ENCODE data around the gene EML6. TPM values are rescaled to one million over a fixed set of nuclear protein-coding genes. Genes with fewer than 3 reads are reported as not detected.

Gene EML6
- total and polyA plus RNA-seq, 2 donors (not counting 1 experiment from before 2014, with no cell fraction given) = 0.34 to 1.3 TPM

- H3K4me1 ChIP-seq (ENCODE audit: control insufficient read depth, extremely low read depth, insufficient read depth, low read length) = no peaks in the 10 kb centered on the region
- H3K9ac ChIP-seq (ENCODE audit: insufficient read depth, low read length) = no peak overlapping the region
- no peak for TF ChIP-seq EZH2 (IDR thresholded peaks at IDR 0.05; ENCODE audit: low read length, missing control alignments)
- peak in 1 of 2 donors; percentile 51 for DNase-seq (ENCODE audit: low read depth in 2 of 2)
- no peaks in the 10 kb centered on the region for H3K36me3 ChIP-seq (ENCODE audit: control insufficient read depth, insufficient read depth, low read length)
- no peak overlapping the region for H3K27ac ChIP-seq (ENCODE audit: insufficient read depth, low read length)
- H3K9me3 ChIP-seq (ENCODE audit: control insufficient read depth, insufficient read depth, low read depth, low read length) = no peaks in the 10 kb centered on the region
- no peaks in the 10 kb centered on the region for H4K20me1 ChIP-seq (ENCODE audit: control insufficient read depth, extremely low read depth, insufficient read depth, low read length)
- no peak overlapping the region for H3K4me3 ChIP-seq (replicated peaks in 1 of 4; ENCODE audit: control extremely low read depth in 1 of 4, insufficient read depth in 1 of 4, low read depth in 3 of 4, low read length in 4 of 4)
- no peaks in the 10 kb centered on the region for H3K79me2 ChIP-seq (ENCODE audit: control insufficient read depth, insufficient read depth, low read length)
- no peaks in the 10 kb centered on the region for H3K27me3 ChIP-seq (ENCODE audit: control insufficient read depth, insufficient read depth, low read length)
- H2AFZ ChIP-seq (ENCODE audit: low read length) = no peak overlapping the region
- no peak overlapping the region for H3K4me2 ChIP-seq (ENCODE audit: extremely low read depth, insufficient read depth, low read length)
Observed at GRCh38 chr2:54803783-54804751, 80.6 kb downstream of the EML6 start.

DNA sequence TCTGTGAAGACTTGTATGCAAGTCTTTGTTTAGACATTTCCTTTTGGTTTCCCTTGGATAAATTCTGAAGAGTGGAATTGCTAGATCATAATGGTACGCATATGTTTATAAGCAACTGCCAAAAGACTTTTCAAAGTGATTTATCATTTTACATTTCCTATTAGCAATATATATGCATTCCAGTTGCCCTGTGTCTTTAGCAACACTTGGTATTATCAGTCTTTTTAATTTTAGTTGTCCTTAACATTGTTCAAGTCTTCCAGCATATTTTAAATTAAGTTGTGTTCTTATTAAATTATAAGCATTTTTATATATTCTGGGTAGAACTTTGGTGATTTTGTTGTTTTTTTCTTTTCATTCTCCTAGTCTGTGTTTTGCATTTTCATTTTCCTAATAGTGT lies 81.8 kb downstream of the EML6 start:
- TF ChIP-seq CTCF (conservative IDR thresholded peaks at IDR 0.05 in 1 of 2, IDR thresholded peaks at IDR 0.05 in 1 of 2; ENCODE audit: low read depth in 1 of 2, low read length in 2 of 2) = no peak
- no peak for TF ChIP-seq EZH2 (IDR thresholded peaks at IDR 0.05; ENCODE audit: low read length, missing control alignments)
- Histone ChIP-seq H3K27ac (ENCODE audit: insufficient read depth, low read length) (no peak overlapping the region), H3K9ac (ENCODE audit: insufficient read depth, low read length) (no peak overlapping the region), H3K4me1 (ENCODE audit: control insufficient read depth, extremely low read depth, insufficient read depth, low read length) (no peaks in the 10 kb centered on the region), H4K20me1 (ENCODE audit: control insufficient read depth, extremely low read depth, insufficient read depth, low read length) (no peaks in the 10 kb centered on the region), H3K36me3 (ENCODE audit: control insufficient read depth, insufficient read depth, low read length) (no peaks in the 10 kb centered on the region), H3K9me3 (ENCODE audit: control insufficient read depth, insufficient read depth, low read depth, low read length) (no peaks in the 10 kb centered on the region), H3K4me3 (replicated peaks in 1 of 4; ENCODE audit: control extremely low read depth in 1 of 4, insufficient read depth in 1 of 4, low read depth in 3 of 4, low read length in 4 of 4) (no peak overlapping the region), H2AFZ (ENCODE audit: low read length) (no peak overlapping the region), H3K4me2 (ENCODE audit: extremely low read depth, insufficient read depth, low read length) (no peak overlapping the region), H3K27me3 (ENCODE audit: control insufficient read depth, insufficient read depth, low read length) (no peaks in the 10 kb centered on the region), H3K79me2 (ENCODE audit: control insufficient read depth, insufficient read depth, low read length) (no peaks in the 10 kb centered on the region)
- no peak for DNase-seq (ENCODE audit: low read depth in 2 of 2)

DNA sequence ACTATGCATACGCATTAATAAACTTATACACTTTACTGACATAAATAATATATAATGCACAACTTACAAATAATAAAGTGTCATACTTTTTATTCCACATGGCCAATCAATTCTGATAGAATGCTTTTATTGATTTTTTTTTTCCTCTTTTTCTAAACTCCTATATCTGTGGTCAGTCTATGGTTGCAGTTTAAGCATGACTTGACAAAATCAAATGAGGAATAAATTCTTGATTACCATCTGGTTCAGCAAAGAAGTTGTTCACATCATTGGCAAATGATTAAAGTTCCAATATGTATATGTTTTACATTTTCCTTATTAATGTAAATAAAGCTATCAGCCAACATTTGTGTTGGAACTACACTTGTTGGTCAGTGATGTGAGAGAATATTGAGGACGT lies 83.5 kb downstream of the EML6 start:
- no peak overlapping the region for H3K9ac ChIP-seq (ENCODE audit: insufficient read depth, low read length)
- TF ChIP-seq EZH2 (IDR thresholded peaks at IDR 0.05; ENCODE audit: low read length, missing control alignments) = no peak
- no peak for TF ChIP-seq CTCF (conservative IDR thresholded peaks at IDR 0.05 in 1 of 2, IDR thresholded peaks at IDR 0.05 in 1 of 2; ENCODE audit: low read depth in 1 of 2, low read length in 2 of 2)
- no peaks in the 10 kb centered on the region for H3K4me1 ChIP-seq (ENCODE audit: control insufficient read depth, extremely low read depth, insufficient read depth, low read length)
- no peak overlapping the region for H3K4me3 ChIP-seq (replicated peaks in 1 of 4; ENCODE audit: control extremely low read depth in 1 of 4, insufficient read depth in 1 of 4, low read depth in 3 of 4, low read length in 4 of 4)
- H3K79me2 ChIP-seq (ENCODE audit: control insufficient read depth, insufficient read depth, low read length) = no peaks in the 10 kb centered on the region
- H3K4me2 ChIP-seq (ENCODE audit: extremely low read depth, insufficient read depth, low read length) = no peak overlapping the region
- H4K20me1 ChIP-seq (ENCODE audit: control insufficient read depth, extremely low read depth, insufficient read depth, low read length) = no peaks in the 10 kb centered on the region
- no peaks in the 10 kb centered on the region for H3K27me3 ChIP-seq (ENCODE audit: control insufficient read depth, insufficient read depth, low read length)
- no peaks in the 10 kb centered on the region for H3K9me3 ChIP-seq (ENCODE audit: control insufficient read depth, insufficient read depth, low read depth, low read length)
- no peak for DNase-seq (ENCODE audit: low read depth in 2 of 2)
- H3K27ac ChIP-seq (ENCODE audit: insufficient read depth, low read length) = no peak overlapping the region
- no peaks in the 10 kb centered on the region for H3K36me3 ChIP-seq (ENCODE audit: control insufficient read depth, insufficient read depth, low read length)
- no peak overlapping the region for H2AFZ ChIP-seq (ENCODE audit: low read length)

Data from fibroblast of lung (primary cell).